Endothelial cell of umbilical vein (primary cell): Measurements from ENCODE around the gene MYRIP. TPM values are rescaled to one million over a fixed set of nuclear protein-coding genes. Genes with fewer than 3 reads are reported as not detected.

Experiments used
- BruUV-seq: library from RNA; stranded (reverse); fragments of 400-500 nt; replicated peaks from 2 replicates; lab custom pipeline; 2021; lab: Mats Ljungman, UMichigan
- CTCF ChIA-PET: fragments of 300-600, 350-600 bp; sonication (Branson Sonifier 250); formaldehyde crosslinking; loops from one replicate; lab custom pipeline; 2021; ENCODE audit warnings: antibody characterized with exemption, inconsistent platforms; lab: Charles Lee
- POLR2A ChIA-PET: fragments of 300-600, 350-600 bp; sonication (Branson Sonifier 250); formaldehyde crosslinking; loops from one replicate; lab custom pipeline; 2021; ENCODE audit warnings: antibody characterized with exemption, inconsistent platforms; lab: Charles Lee
- DNase-seq: peaks from one replicate; pipeline ENCODE4 v3.0.0-alpha.2; 2011; ENCODE audit warnings: low read depth, low spot score
- FAIRE-seq: peaks from 2 replicates; lab custom pipeline; 2011; peaks lifted over from hg19 to GRCh38; lab: Jason Lieb, UNC
- H2AFZ ChIP-seq: 2 replicates; pipeline ENCODE4 v1.6.0; 2012; ENCODE audit warnings: low read depth, low read length, control low read depth, inconsistent platforms
- H3K27ac ChIP-seq: 2 replicates; pipeline ENCODE4 v1.5.1; 2011; ENCODE audit warnings: low read depth, mild to moderate bottlenecking, control low read depth, low read length, moderate library complexity; ENCODE audit not compliant: insufficient read depth
- H3K27me3 ChIP-seq, 2 experiments: 2 replicates each; pipeline versions ENCODE4 v1.6.0 to v1.6.1; 2011; ENCODE audit warnings: low read length in 2 of 2, mixed read lengths in 1 of 2; ENCODE audit not compliant: control insufficient read depth in 2 of 2, insufficient read depth in 2 of 2
- H3K36me3 ChIP-seq, 2 experiments: 2 replicates in 1 of 2; 3 replicates in 1 of 2; pipeline ENCODE4 v1.5.1; 2011; ENCODE audit warnings: low read length in 2 of 2, mild to moderate bottlenecking in 1 of 2, moderate library complexity in 1 of 2; ENCODE audit not compliant: control insufficient read depth in 2 of 2, insufficient read depth in 2 of 2; ENCODE audit errors: extremely low read depth in 1 of 2
- H3K4me1 ChIP-seq: 3 replicates; pipeline ENCODE4 v1.5.1; 2011; ENCODE audit warnings: mild to moderate bottlenecking, low read length; ENCODE audit not compliant: control insufficient read depth, insufficient read depth; ENCODE audit errors: extremely low read depth
- H3K4me2 ChIP-seq: 2 replicates; pipeline ENCODE4 v1.6.1; 2011; ENCODE audit warnings: low read length, control low read depth, mixed read lengths; ENCODE audit not compliant: insufficient read depth
- H3K4me3 ChIP-seq, 3 experiments: fragments of 200-600 bp in 1 of 3; sonication (generic), shearing (Covaris generic) in 1 of 3; replicated peaks in 1 of 3; 2 replicates each; pipeline ENCODE4 v1.5.1; 2011 to 2016; ENCODE audit warnings: control low read depth in 3 of 3, low read length in 3 of 3, mild to moderate bottlenecking in 2 of 3, inconsistent platforms in 1 of 3, low read depth in 1 of 3, moderate library complexity in 1 of 3; ENCODE audit not compliant: insufficient read depth in 1 of 3
- H3K79me2 ChIP-seq: 2 replicates; pipeline ENCODE4 v1.6.0; 2012; ENCODE audit warnings: low read length, inconsistent platforms; ENCODE audit not compliant: control insufficient read depth, insufficient read depth
- H3K9ac ChIP-seq: replicated peaks from 2 replicates; pipeline ENCODE3; 2011; ENCODE audit warnings: low read length, control low read depth; ENCODE audit not compliant: insufficient read depth; ENCODE audit errors: extremely low read depth
- H3K9me1 ChIP-seq: replicated peaks from 3 replicates; pipeline ENCODE4 v1.6.0; 2011; ENCODE audit warnings: mild to moderate bottlenecking, low read length; ENCODE audit not compliant: control insufficient read depth, insufficient read depth; ENCODE audit errors: extremely low read depth
- H3K9me3 ChIP-seq: replicated peaks from 2 replicates; pipeline ENCODE4 v1.5.1; 2012; ENCODE audit warnings: low read length, inconsistent platforms; ENCODE audit not compliant: control insufficient read depth, insufficient read depth
- H4K20me1 ChIP-seq: replicated peaks from 2 replicates; pipeline ENCODE3; 2011; ENCODE audit warnings: mild to moderate bottlenecking, low read length; ENCODE audit not compliant: control insufficient read depth, insufficient read depth; ENCODE audit errors: extremely low read depth
- CTCF ChIP-seq, 2 donors: IDR thresholded peaks; 1 replicate in 1 of 2; 2 replicates in 1 of 2; pipeline ENCODE4 v1.5.1; 2011; ENCODE audit warnings: low read length in 2 of 2, mild to moderate bottlenecking in 2 of 2, moderate library complexity in 2 of 2, control low read depth in 1 of 2, inconsistent platforms in 1 of 2, low read depth in 1 of 2; ENCODE audit not compliant: insufficient read depth in 1 of 2; ENCODE audit errors: extremely low read depth in 1 of 2
- EZH2 ChIP-seq: IDR thresholded peaks from 2 replicates; pipeline ENCODE4 v1.6.1; 2012; ENCODE audit warnings: borderline replicate concordance, low read depth, mild to moderate bottlenecking, moderate library complexity, low read length, inconsistent platforms; ENCODE audit not compliant: severe bottlenecking
- FOS ChIP-seq: IDR thresholded peaks from 2 replicates; pipeline ENCODE4 v1.6.1; 2011; ENCODE audit warnings: mild to moderate bottlenecking, low read length, moderate library complexity, borderline replicate concordance; ENCODE audit not compliant: insufficient read depth
- GATA2 ChIP-seq: IDR thresholded peaks from 2 replicates; pipeline ENCODE4 v1.7.0; 2011; ENCODE audit warnings: low read depth, mild to moderate bottlenecking, moderate library complexity, mixed read lengths, low read length; ENCODE audit not compliant: insufficient read length, insufficient read depth
- JUN ChIP-seq: IDR thresholded peaks from 2 replicates; pipeline ENCODE4 v1.6.1; 2011; ENCODE audit warnings: borderline replicate concordance, low read depth; ENCODE audit not compliant: insufficient read length, insufficient read depth
- MAX ChIP-seq: IDR thresholded peaks from 2 replicates; pipeline ENCODE4 v1.6.1; 2011; ENCODE audit not compliant: insufficient read depth, insufficient read length
- MYC ChIP-seq: IDR thresholded peaks from one replicate; pipeline ENCODE4 v1.6.1; 2011; ENCODE audit warnings: mild to moderate bottlenecking, low read depth, low read length
- POLR2AphosphoS5 ChIP-seq: IDR thresholded peaks from 2 replicates; pipeline ENCODE4 v1.6.1; 2012; ENCODE audit warnings: low read depth, mild to moderate bottlenecking, control low read depth, low read length, moderate library complexity; ENCODE audit not compliant: insufficient read depth
- dilution Hi-C: fragments of 300-500 bp; cut with MboI; formaldehyde crosslinking; loops from one replicate; pipeline ENCODE4 v1.15.0; 2019; ENCODE audit warnings: low sequenced_read_pairs; ENCODE audit not compliant: extremely low pct_ligation_motif_present
- intact Hi-C: fragments of 100-400 bp; cut with micrococcal nuclease; formaldehyde crosslinking; loops from one replicate; pipeline ENCODE4 v1.10.0; 2022
- polyA plus RNA-seq, 4 experiments: library from polyadenylated mRNA; depleted of rRNA in 3 of 4; stranded (reverse) in 3 of 4; unstranded in 1 of 4; fragments of >200 nt; gene quantifications; 2 replicates each; pipeline versions ENCODE4 v1.2.1 to v1.2.3, GENCODE V29; 2011 to 2012; ENCODE audit warnings: missing spikeins in 1 of 4
- total RNA-seq: library from RNA; stranded (reverse); gene quantifications from 2 replicates; pipeline ENCODE4 v1.2.3, GENCODE V29; 2021

Gene MYRIP
- total and polyA plus RNA-seq, 2 donors (not counting 3 experiments of a cell fraction or from before 2014, with no cell fraction given): 6.7 to 11.9 TPM

- ChIA-PET CTCF (interaction anchor here (0.7 to 1.5 kb wide), 3 partner anchors 8 to 331 kb away, joined by 3 to 5 read pairs (median 4); no protein-coding TSS in a partner anchor), POLR2A (no interaction called here)
- Histone ChIP-seq H4K20me1 (no peaks in the 10 kb centered on the region), H3K4me1 (no peaks in the 10 kb centered on the region), H3K27ac (no peak overlapping the region), H3K4me2 (no peak overlapping the region), H3K9ac (no peak overlapping the region), H3K79me2 (no peaks in the 10 kb centered on the region), H3K27me3 (no peaks in the 10 kb centered on the region), H2AFZ (no peak overlapping the region), H3K9me3 (no peaks in the 10 kb centered on the region), H3K9me1 (no peaks in the 10 kb centered on the region), H3K36me3 (no peaks in the 10 kb centered on the region), H3K4me3 (no peak overlapping the region)
- intact Hi-C loops (no loop called here), dilution Hi-C loops (no loop called here)
- no peak for DNase-seq
- TF ChIP-seq EZH2 (no peak), MAX (no peak), CTCF (IDR thresholded peaks at IDR 0.05; ENCODE audit: extremely low read depth in 1 of 2, insufficient read depth in 1 of 2, low read depth in 1 of 2, low read length in 2 of 2) (no peak), POLR2AphosphoS5 (no peak), JUN (no peak), FOS (no peak), MYC (no peak), GATA2 (no peak)
- no peak for FAIRE-seq
- BruUV-seq: no TSS peak
Measured at GRCh38 chr3:40055956-40056355, 246.5 kb downstream of the MYRIP start.
